ENCODE results near the gene RPL10. TPM values are rescaled to one million over a fixed set of nuclear protein-coding genes. Genes with fewer than 3 reads are reported as not detected.

RPL10 gene
- total and polyA plus RNA-seq, 2 donors (not counting 3 experiments of a cell fraction or from before 2014, with no cell fraction given) = 2,493 to 7,586 TPM

DNA sequence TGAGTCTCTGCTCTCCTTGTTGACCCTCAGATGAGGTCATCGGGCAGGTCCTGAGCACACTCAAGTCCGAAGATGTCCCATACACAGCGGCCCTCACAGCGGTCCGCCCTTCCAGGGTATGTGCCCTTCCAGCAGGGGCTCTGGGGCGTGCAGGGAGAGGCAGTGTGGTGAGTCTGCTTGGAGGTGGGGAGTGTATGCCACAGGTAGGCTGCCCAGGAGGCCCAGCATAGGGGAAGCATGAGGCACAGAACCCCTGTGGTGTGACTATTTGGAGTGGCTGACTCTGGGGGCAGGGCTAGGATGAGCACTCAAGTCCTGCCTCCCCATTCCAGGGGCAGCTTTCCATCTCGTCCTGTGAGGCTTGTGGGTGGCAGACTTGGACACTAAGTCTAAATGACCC lies 35.4 kb downstream of the RPL10 start:
- FAIRE-seq (no peak), DNase-seq (ENCODE audit: low read depth, low spot score) (no peak)
- H3K79me2 ChIP-seq (ENCODE audit: control insufficient read depth, insufficient read depth, low read length) = peaks cover 39% of the 10 kb centered on the region
- BruUV-seq (replicated peaks) = no TSS peak
- H3K27ac ChIP-seq (ENCODE audit: insufficient read depth, low read depth, low read length) = no peak overlapping the region
- ChIA-PET POLR2A (no interaction called here), CTCF (no interaction called here)
- H3K9me1 ChIP-seq (replicated peaks; ENCODE audit: control insufficient read depth, extremely low read depth, insufficient read depth, low read length) = no peaks in the 10 kb centered on the region
- H3K4me3 ChIP-seq (replicated peaks in 1 of 3; ENCODE audit: insufficient read depth in 1 of 3, low read depth in 1 of 3, low read length in 3 of 3) = no peak overlapping the region
- TF ChIP-seq CTCF (IDR thresholded peaks at IDR 0.05; ENCODE audit: extremely low read depth in 1 of 2, insufficient read depth in 1 of 2, low read depth in 1 of 2, low read length in 2 of 2) = no peak
- TF ChIP-seq FOS (IDR thresholded peaks at IDR 0.05; ENCODE audit: borderline replicate concordance, insufficient read depth, low read length) = no peak
- TF ChIP-seq POLR2A (IDR thresholded peaks at IDR 0.05; ENCODE audit: low read depth, low read length) = no peak
- no peak for TF ChIP-seq MYC (IDR thresholded peaks at IDR 0.05; ENCODE audit: low read depth, low read length)
- no peak for TF ChIP-seq JUN (IDR thresholded peaks at IDR 0.05; ENCODE audit: borderline replicate concordance, insufficient read depth, insufficient read length, low read depth)
- TF ChIP-seq POLR2AphosphoS5 (IDR thresholded peaks at IDR 0.05; ENCODE audit: insufficient read depth, low read depth, low read length) = no peak
- TF ChIP-seq, protein P1, sequence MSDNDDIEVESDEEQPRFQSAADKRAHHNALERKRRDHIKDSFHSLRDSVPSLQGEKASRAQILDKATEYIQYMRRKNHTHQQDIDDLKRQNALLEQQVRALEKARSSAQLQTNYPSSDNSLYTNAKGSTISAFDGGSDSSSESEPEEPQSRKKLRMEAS (IDR thresholded peaks at IDR 0.05; ENCODE audit: insufficient read depth, insufficient read length) = no peak
- TF ChIP-seq EZH2 (IDR thresholded peaks at IDR 0.05; ENCODE audit: borderline replicate concordance, low read depth, low read length, severe bottlenecking) = no peak
- no peak for TF ChIP-seq GATA2 (IDR thresholded peaks at IDR 0.05; ENCODE audit: insufficient read depth, insufficient read length, low read depth, low read length)
- no peaks in the 10 kb centered on the region for H3K9me3 ChIP-seq (replicated peaks; ENCODE audit: control insufficient read depth, insufficient read depth, low read length)
- no peak overlapping the region for H2AFZ ChIP-seq (ENCODE audit: low read depth, low read length)
- H3K4me1 ChIP-seq (ENCODE audit: control insufficient read depth, extremely low read depth, insufficient read depth, low read length) = peaks cover 23% of the 10 kb centered on the region
- no peaks in the 10 kb centered on the region for H4K20me1 ChIP-seq (replicated peaks; ENCODE audit: control insufficient read depth, extremely low read depth, insufficient read depth, low read length)
- no peak overlapping the region for H3K4me2 ChIP-seq (ENCODE audit: insufficient read depth, low read length)
- dilution Hi-C loops (cut with MboI; ENCODE audit: extremely low pct_ligation_motif_present, low sequenced_read_pairs) (no loop called here), intact Hi-C loops (cut with micrococcal nuclease) (no loop called here)
- H3K27me3 ChIP-seq (ENCODE audit: control insufficient read depth in 2 of 2, insufficient read depth in 2 of 2, low read length in 2 of 2) = no peaks in the 10 kb centered on the region
- H3K36me3 ChIP-seq (ENCODE audit: control insufficient read depth in 2 of 2, extremely low read depth in 1 of 2, insufficient read depth in 2 of 2, low read length in 2 of 2) = peaks cover 2 to 26% of the 10 kb centered on the region in 2 experiments
- no peak overlapping the region for H3K9ac ChIP-seq (replicated peaks; ENCODE audit: extremely low read depth, insufficient read depth, low read length)

Data from endothelial cell of umbilical vein (primary cell).